HG03575 (cell line): ENCODE data around the gene CYB561.

Source experiments
- ATAC-seq: cut with Tn5 transposase; IDR thresholded peaks from one replicate; pipeline ENCODE4 v1.9.1; 2021; ENCODE audit not compliant: unreplicated experiment, insufficient number of reproducible peaks, low FRiP score; ENCODE audit errors: extremely low read depth

Gene CYB561

GRCh38 chr17:63445954-63446752 lies at the start of gene CYB561:
TSS of gene CYB561 (minus strand) at chr17:63446306. CDS start at chr17:63437547, 8,759 bp downstream.
- no peak for ATAC-seq

- ATAC-seq, result no peak
Observed at GRCh38 chr17:63495491-63495890, 49.4 kb upstream of the CYB561 start.

- no peak for ATAC-seq
Observed at GRCh38 chr17:63494300-63494928, 48.3 kb upstream of the CYB561 start.

- ATAC-seq, result no peak
Observed at GRCh38 chr17:63493411-63493810, 47.3 kb upstream of the CYB561 start.

- no peak for ATAC-seq
Observed at GRCh38 chr17:63492940-63493339, 46.8 kb upstream of the CYB561 start.

- no peak for ATAC-seq
Observed at GRCh38 chr17:63491977-63492618, 46.0 kb upstream of the CYB561 start.

GRCh38 chr17:63491413-63491812 lies 45.3 kb upstream of the CYB561 start:
- ATAC-seq, result no peak

GRCh38 chr17:63490858-63491400 lies 44.8 kb upstream of the CYB561 start:
- ATAC-seq, result no peak

GRCh38 chr17:63490329-63490728 lies 44.2 kb upstream of the CYB561 start:
- no peak for ATAC-seq

GRCh38 chr17:63489291-63489690 lies 43.2 kb upstream of the CYB561 start:
- no peak for ATAC-seq

GRCh38 chr17:63488851-63489250 lies 42.7 kb upstream of the CYB561 start:
- no peak for ATAC-seq

- ATAC-seq, result no peak
Observed at GRCh38 chr17:63487014-63487339, 40.9 kb upstream of the CYB561 start.

- ATAC-seq, result no peak
Observed at GRCh38 chr17:63486317-63487013, 40.4 kb upstream of the CYB561 start.

- ATAC-seq, result no peak
Observed at GRCh38 chr17:63483655-63484575, 37.8 kb upstream of the CYB561 start.

GRCh38 chr17:63483038-63483437 lies 36.9 kb upstream of the CYB561 start:
- ATAC-seq, result no peak

GRCh38 chr17:63482509-63482908 lies 36.4 kb upstream of the CYB561 start:
- ATAC-seq, result no peak

GRCh38 chr17:63481488-63481870 lies 35.4 kb upstream of the CYB561 start:
- ATAC-seq, result no peak

GRCh38 chr17:63480826-63481487 lies 34.9 kb upstream of the CYB561 start:
- ATAC-seq, result no peak
